HG03066 (cell line): ENCODE measurements around the gene DDA1.
"Not testable (repeated sequence)": the region's sequence is repeated elsewhere in the genome, so short reads cannot be mapped to it uniquely, and the experiment has no call there.

Experiments
- ATAC-seq: cut with Tn5 transposase; IDR thresholded peaks from one replicate; pipeline ENCODE4 v1.9.1; 2021; ENCODE audit warnings: low read depth; ENCODE audit not compliant: unreplicated experiment

DDA1 gene

GRCh38 chr19:17286263-17286662 lies 23.1 kb upstream of the DDA1 start:
- ATAC-seq = no peak

DNA sequence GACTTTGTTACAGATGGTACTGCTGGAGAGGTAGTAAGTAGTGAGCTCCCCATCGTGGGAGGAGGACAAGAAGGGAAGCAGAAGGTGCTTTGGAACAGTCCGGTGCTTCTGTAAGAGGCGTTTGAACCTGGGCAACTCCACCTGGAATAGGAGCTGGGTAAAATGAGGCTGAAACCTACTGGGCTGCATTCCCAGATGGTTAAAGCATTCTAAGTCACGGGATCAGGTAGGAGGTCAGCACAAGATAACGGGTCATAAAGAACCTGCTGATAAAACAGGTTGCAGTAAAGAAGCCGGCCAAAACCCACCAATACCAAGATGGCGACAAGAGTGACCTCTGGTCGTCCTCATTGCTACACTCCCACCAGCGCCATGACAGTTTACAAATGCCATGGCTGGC lies 22.6 kb upstream of the DDA1 start:
- no peak for ATAC-seq

DNA sequence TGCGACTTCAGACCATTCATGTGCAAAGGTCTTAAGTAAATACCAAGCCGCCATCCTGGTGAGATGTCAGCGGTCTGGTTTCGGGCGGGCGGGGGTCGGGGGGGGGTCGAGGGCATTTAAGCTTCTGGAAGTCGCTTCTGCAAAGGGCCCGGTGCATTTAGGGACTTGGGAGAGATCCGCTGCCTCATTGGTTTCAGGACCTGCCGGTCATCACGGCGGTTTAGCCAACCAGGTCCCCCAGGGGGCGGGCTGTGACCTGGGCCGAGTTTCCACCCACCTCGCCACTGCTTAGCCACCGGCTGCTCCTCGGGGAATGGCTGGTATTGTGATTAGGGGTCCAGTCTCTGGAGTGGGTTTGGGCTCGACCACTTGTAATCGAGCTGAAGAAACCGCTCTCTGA lies 19.9 kb upstream of the DDA1 start:
- no peak for ATAC-seq

DNA sequence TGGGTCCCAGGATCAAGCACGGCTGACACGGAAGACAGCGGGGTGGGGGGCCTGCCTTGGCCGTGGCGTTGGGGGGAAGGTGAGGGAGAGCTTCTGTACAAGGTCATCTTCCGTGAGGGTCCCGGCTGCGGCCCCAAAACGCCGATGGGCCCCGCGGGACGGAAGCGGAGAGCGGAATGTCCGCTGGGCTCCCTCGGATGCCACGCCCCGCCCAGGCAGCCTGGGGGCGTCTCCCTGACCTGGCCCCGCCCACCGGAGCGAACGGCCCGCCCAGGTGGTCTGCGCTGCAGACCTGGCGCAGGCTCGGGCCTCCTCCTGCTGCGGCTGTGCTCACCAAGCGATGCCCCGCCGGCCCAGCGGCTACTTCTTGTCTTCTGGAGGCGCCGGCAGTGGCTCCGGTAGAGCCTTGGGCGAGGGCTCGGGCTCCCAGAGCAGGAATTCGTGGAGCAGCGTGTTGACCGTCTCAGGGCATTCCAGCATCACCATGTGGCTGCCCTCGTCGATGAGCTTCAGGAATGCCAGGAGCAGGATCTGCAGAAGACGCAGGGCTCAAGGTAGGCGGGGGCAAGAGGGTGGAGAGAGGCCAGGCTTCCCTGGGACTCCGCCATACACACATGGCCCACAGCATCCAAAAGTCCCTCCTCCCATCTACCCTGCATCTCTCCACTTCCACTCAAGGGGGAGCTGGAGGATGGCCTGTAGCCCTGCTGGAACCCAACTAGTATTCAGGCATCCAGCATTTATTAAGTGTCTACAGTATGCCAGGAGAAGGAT lies 16.9 kb upstream of the DDA1 start:
- ATAC-seq = peak; percentile 65

GRCh38 chr19:17293605-17294004 lies 15.8 kb upstream of the DDA1 start:
- no peak for ATAC-seq

GRCh38 chr19:17294051-17294891 lies 15.1 kb upstream of the DDA1 start:
- no peak for ATAC-seq

- ATAC-seq = not testable (repeated sequence)
Measured at GRCh38 chr19:17295551-17295950, 13.8 kb upstream of the DDA1 start.

GRCh38 chr19:17296273-17296672 lies 13.1 kb upstream of the DDA1 start:
- no peak for ATAC-seq

GRCh38 chr19:17296976-17297375 lies 12.4 kb upstream of the DDA1 start:
- ATAC-seq = no peak

DNA sequence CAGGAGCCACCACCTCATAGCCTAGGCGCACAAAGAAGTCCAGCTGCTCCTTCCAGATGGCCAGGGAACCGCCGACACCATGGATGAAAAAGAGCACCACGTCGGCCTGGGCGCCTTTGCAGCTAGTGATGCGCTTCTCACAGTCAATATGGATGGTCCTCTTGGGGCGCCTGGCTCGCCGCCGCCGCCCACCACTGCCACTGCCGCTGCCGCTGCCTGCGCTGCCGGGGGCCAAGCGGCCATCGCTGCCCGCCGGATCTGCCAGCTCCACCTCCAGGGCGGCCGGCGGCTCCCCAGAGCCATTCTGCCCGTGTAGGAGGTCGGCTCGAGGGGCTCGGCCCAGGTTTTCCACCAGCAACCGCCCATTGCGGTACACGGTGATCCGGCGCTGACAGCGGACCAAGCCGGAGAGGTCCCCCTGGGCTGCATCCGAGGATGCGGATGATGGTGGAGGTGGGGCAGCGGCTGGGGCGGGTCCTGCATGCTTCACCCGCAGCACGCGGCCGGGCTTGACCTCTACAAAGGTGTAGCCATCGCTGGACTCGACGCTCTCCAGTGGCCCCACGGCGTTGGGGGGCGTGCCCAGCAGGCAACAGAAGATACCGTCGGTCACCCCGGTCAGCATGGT lies 8.3 kb upstream of the DDA1 start:
- no peak for ATAC-seq

- ATAC-seq = no peak
Measured at GRCh38 chr19:17302391-17303166, 6.8 kb upstream of the DDA1 start.

GRCh38 chr19:17303167-17303939 lies 6.0 kb upstream of the DDA1 start, which contains the start of gene ABHD8:
ABHD8 (minus strand) TSS chr19:17303425; CDS start chr19:17301616, 1,809 bp downstream.
- peak; percentile 44 for ATAC-seq

DNA sequence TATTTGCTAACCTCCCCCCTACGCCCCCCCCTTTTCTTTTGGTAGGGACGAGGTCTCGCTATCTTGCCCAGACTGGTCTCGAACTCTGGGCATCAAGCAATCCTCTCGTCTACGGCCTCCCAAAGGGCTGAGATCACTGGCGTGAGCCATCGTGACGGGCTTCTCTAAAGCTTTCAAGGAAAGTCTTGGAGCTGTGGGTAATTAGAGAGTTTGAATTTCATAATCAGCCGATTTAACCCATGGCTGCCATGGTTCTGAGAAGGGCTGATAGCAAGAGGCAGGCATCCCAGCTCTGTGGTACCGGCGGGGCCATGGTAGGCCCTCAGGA lies 5.5 kb upstream of the DDA1 start:
- ATAC-seq = no peak

GRCh38 chr19:17304386-17305215 lies 4.8 kb upstream of the DDA1 start:
- ATAC-seq = no peak

GRCh38 chr19:17305216-17305516 lies 4.2 kb upstream of the DDA1 start:
- ATAC-seq = no peak

- ATAC-seq = peak; percentile 55
Measured at GRCh38 chr19:17305517-17306284, 3.7 kb upstream of the DDA1 start, which contains the start of gene MRPL34. MRPL34 (plus strand) TSS chr19:17305872; CDS start chr19:17305893, 21 bp downstream.

DNA sequence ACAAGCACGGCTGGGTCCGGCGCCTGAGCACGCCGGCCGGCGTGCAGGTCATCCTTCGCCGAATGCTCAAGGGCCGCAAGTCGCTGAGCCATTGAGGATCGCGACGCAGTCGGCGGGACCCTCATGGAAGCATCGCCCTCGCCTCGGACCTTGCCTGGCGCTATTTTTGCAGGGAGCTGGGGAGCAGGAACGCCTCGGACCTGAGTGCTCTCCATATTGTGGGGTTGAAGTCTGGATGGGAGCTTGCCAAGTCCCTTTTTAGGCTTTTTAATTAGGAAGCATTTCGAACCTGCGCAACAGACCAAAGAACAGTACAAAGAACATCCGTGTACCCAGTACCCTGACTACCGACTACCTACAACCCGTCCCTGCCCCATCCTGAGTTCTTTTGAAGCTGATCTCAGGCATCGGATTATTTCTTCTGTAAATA lies 3.1 kb upstream of the DDA1 start:
- no peak for ATAC-seq

DNA sequence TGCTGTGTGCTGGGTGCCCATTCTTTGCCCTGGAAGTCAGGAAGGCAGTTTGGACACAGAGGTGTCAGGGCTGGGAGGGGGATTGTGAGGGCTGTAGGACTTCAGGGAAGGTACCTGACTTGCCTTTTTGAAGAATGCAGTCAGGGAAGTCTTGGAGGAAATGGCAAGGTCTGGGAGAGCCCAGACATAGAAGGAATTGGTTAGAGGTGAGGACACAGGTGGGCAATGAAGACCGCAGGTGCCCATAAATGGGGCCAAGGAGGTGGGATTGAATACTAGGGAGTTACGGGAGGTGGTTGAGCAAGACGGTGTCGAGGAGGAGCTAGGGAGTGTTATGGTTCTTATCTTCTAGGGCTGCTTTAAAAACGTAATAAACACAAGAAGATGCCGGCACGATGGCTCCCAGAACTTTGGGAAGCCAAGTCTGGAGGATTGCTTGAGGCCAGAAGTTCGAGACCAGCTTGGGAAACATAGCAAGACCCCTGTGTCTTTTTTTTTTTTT lies 1.4 kb upstream of the DDA1 start:
- ATAC-seq = no peak
